Mucosa of rectum (tissue), 2 donors: Measurements from ENCODE around the gene CIAO3.
"Not testable (repeated sequence)": the region's sequence is repeated elsewhere in the genome, so short reads cannot be mapped to it uniquely, and the experiment has no call there.

Experiments used
- H3K27ac ChIP-seq, 2 donors: one replicate each; pipeline ENCODE4 v1.7.0; 2013; ENCODE audit warnings: inconsistent platforms in 2 of 2, low read depth in 2 of 2, low read length in 2 of 2
- H3K27me3 ChIP-seq, 2 donors: one replicate each; pipeline ENCODE4 v1.7.0; 2013; ENCODE audit warnings: low read length in 2 of 2; ENCODE audit not compliant: control insufficient read depth in 2 of 2, insufficient read depth in 2 of 2
- H3K36me3 ChIP-seq, 2 donors: one replicate each; pipeline ENCODE4 v1.7.0; 2013; ENCODE audit warnings: low read length in 2 of 2; ENCODE audit not compliant: control insufficient read depth in 2 of 2, insufficient read depth in 2 of 2
- H3K4me1 ChIP-seq, 2 donors: one replicate each; pipeline ENCODE4 v1.7.0; 2013; ENCODE audit warnings: low read length in 2 of 2, mild to moderate bottlenecking in 1 of 2; ENCODE audit not compliant: control insufficient read depth in 2 of 2, insufficient read depth in 2 of 2
- H3K4me3 ChIP-seq, 2 donors: one replicate each; pipeline ENCODE4 v1.7.0; 2013; ENCODE audit warnings: low read length in 2 of 2
- H3K9ac ChIP-seq, 2 donors: one replicate each; pipeline ENCODE4 v1.7.0; 2013; ENCODE audit warnings: low read length in 2 of 2, low read depth in 1 of 2, mild to moderate bottlenecking in 1 of 2
- H3K9me3 ChIP-seq, 2 donors: one replicate each; pipeline ENCODE4 v1.7.0; 2013; ENCODE audit warnings: low read length in 2 of 2; ENCODE audit not compliant: control insufficient read depth in 2 of 2
- donor health status: healthy.
- donor health status: Normal muscosa, but diverticular disease.

CIAO3 gene

DNA sequence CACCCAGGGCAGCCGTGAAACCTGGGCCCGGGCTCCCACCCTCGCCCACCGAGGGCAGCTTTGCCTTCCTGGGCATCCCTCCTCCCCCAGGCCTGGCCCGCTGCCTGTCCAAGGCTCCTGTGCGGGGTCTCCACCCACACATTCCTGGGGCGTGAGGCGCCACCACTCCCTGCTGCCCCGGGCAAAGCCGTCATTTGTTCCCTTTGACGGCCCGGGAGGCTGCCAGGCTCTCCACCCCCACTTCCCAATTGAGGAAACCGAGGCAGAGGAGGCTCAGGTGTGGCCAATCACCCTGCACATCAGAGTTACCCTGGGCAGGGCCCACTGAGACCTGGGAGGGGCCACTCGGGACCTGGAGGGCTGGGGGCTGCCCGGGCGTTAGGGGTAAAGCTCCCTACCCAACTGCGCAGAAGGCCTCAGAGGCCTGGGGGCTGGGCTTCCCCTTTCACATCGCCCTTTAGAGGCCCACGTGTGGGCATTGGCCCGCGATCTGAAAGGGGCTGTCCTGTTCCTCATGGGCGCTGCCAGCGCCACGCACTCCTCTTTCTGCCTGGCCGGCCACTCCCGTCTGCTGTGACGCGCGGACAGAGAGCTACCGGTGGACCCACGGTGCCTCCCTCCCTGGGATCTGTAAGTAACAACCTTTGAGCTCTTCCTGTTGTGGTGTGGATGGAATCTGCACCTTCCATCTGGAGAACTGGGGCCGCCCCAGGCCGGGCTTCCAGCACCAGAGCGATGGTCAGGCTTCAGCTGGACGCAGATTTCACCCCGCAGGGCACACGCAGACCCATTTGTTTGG is 19.9 kb upstream of the CIAO3 start, which contains the start of gene MSLN:
TSS of gene MSLN (plus strand) at position 190 of the 799 bp plus-strand sequence. CDS start 1,947 bp downstream, outside the sequence.
- peaks cover 4 to 12% of the 10 kb centered on the region in 2 donors for H3K27me3 ChIP-seq
- H3K9ac ChIP-seq = no peak within 1 kb of the TSS
- no peaks in the 10 kb centered on the region for H3K9me3 ChIP-seq
- H3K36me3 ChIP-seq = no peaks in the 10 kb centered on the region
- H3K4me1 ChIP-seq = no peaks in the 10 kb centered on the region
- H3K4me3 ChIP-seq = no peak within 1 kb of the TSS
- no peak within 1 kb of the TSS for H3K27ac ChIP-seq

DNA sequence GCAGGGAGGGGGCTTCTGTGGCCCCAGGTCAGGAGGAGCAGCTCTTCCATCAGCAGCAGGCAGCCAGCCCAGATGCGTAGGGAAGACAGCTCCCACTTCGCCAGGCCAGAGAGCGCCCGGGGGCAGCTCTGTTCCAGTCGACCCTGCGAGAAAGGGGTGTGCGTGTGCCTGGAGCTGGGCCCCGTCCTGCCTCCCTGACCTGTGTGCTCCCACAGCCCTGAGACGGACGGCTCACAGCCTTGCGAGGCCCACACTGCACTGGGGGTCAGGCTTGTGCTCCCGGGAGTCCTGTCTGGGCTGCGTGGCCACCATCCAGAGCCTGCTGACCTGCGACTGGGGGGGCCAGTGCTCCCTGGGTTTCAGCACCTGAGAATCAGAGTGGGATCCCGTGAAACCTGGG is 19.3 kb upstream of the CIAO3 start:
- no peak overlapping the region for H3K27ac ChIP-seq

DNA sequence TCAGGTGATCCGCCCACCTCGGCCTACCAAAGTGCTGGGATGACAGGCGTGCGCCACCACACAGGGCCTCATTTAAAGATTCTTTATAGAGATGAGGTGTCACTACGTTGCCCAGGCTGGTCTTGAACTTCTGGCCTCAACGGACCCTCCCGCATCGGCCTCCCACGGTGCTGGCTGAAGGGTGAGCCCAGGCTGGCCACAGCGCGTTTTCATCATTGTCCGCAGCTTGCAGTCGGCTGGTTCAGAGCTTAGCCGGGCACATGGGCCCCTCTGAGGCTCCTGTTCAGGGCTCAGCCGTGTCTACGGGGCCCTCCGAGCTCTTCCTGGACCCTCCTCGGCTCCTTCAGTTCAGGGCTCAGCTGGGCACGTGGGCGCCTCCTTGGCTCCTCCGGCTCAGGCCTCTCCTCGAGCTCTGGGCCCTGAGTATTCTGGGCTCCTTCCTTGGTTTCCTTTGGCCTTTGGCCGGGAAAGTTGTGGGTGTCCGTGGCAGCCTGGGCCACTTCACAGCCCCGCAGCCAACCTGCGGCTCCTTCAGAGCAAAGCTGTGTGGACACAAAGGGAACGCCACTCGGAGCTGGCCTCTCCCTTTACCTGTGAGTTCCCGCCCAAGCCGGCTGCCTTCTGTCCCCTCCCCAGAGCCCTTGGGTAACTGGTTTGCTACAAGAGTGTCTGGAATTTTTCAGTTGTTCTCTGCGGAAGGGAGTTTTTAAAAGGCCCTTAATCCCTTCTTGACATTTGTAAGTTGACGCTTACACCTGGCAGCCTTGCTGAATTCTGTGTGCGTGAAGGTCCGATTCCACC is 18.5 kb upstream of the CIAO3 start:
- Histone ChIP-seq H3K4me3 (no peak overlapping the region), H3K9me3 (no peaks in the 10 kb centered on the region), H3K36me3 (no peaks in the 10 kb centered on the region), H3K27me3 (peaks cover 6 to 12% of the 10 kb centered on the region in 2 donors), H3K27ac (no peak overlapping the region), H3K4me1 (no peaks in the 10 kb centered on the region), H3K9ac (no peak overlapping the region)

More for the DNA sequence above, 19.3 kb upstream of the CIAO3 start:
- H3K9ac ChIP-seq = no peak overlapping the region
- no peaks in the 10 kb centered on the region for H3K9me3 ChIP-seq
- H3K27me3 ChIP-seq = peaks cover 4 to 12% of the 10 kb centered on the region in 2 donors
- H3K36me3 ChIP-seq = no peaks in the 10 kb centered on the region
- H3K4me3 ChIP-seq = no peak overlapping the region
- H3K4me1 ChIP-seq = no peaks in the 10 kb centered on the region

DNA sequence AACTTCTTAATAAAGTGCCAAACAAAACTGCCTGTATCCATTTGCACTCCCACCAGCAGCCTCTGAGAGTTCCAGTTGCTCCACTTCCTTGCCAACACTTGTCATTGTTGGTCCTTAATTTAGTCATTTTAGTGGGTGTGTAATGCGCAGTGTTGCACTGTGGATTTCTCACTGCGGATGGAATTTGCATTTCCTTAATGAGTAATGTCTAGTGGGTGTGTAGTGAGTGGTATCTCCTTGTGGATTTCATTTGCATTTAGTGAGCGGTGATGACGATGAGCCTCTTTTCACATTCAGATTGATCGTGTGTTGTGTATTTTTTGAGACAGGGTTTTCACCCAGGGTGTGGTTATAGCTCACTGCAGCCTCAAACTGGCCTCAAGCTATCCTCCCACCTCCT is 15.6 kb upstream of the CIAO3 start:
- Histone ChIP-seq H3K4me3 (no peak overlapping the region), H3K27ac (no peak overlapping the region), H3K4me1 (no peaks in the 10 kb centered on the region), H3K9me3 (no peaks in the 10 kb centered on the region), H3K27me3 (peaks cover 15 to 16% of the 10 kb centered on the region in 2 donors), H3K36me3 (no peaks in the 10 kb centered on the region), H3K9ac (no peak overlapping the region)

DNA sequence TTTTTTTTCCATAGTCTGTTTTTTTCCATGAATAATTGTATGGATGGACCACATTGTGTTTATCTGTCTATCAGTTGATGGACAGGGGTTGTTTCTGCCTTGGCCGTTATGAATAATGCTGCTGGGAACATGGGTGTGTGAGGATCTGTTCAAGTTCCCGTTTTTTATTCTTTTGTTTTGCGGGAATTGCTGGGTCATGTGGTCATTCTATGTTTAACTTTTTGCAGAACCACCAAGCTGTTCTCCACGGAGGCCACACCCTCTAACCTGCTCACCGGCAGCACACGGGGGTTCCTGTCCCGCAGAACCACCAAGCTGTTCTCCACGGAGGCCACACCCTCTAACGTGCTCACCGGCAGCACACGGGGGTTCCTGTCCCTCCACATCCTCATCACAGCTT is 13.9 kb upstream of the CIAO3 start:
- Histone ChIP-seq H3K27ac (no peak overlapping the region), H3K4me3 (no peak overlapping the region), H3K4me1 (no peaks in the 10 kb centered on the region), H3K27me3 (peaks cover 10 to 16% of the 10 kb centered on the region in 2 donors), H3K36me3 (no peaks in the 10 kb centered on the region), H3K9me3 (no peaks in the 10 kb centered on the region), H3K9ac (no peak overlapping the region)

DNA sequence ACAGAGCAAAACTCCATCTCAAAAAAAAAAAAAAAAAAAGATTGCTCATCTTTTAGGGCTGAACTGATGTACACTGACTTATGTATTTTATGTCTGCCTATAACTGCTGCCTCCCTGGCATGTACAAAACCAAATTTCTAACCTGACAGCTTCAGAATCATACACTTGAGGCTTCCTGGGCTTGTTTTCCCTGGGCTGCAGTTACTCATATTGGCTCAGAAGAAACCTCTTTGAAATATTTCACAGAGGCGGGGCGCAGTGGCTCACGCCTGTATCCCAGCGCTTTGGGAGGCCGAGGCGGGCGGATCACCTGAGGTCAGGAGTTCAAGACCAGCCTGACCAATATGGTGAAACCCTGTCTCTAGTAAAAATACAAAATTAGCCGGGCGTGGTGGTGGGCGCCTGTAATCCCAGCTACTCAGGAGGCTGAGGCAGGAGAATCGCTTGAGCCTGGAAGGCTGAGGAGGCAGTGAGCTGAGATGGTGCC is 13.4 kb upstream of the CIAO3 start:
- H3K9me3 ChIP-seq, H3K27ac ChIP-seq, H3K9ac ChIP-seq, H3K36me3 ChIP-seq, H3K4me1 ChIP-seq, H3K4me3 ChIP-seq: not testable (repeated sequence)
- peaks cover 10 to 16% of the 10 kb centered on the region in 2 donors for H3K27me3 ChIP-seq

DNA sequence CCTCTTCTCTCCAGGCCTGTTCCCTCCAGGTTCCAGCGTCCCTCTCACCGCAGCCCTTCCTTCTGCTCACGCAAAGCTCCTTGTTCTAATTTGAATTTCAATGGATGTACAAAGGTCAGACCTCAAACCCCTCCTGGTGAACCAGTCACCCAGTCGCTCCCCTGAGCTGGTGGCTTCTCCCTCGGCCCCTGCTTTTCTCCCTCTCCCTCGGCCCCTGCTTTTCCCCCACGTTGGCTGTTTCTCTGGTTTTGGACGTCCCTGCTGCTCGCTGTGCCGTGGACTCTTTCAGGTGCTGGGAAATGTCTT is 11.2 kb upstream of the CIAO3 start:
- Histone ChIP-seq H3K9ac (no peak overlapping the region), H3K27ac (no peak overlapping the region), H3K4me3 (no peak overlapping the region), H3K4me1 (no peaks in the 10 kb centered on the region), H3K36me3 (no peaks in the 10 kb centered on the region), H3K9me3 (no peaks in the 10 kb centered on the region), H3K27me3 (peaks cover 10 to 16% of the 10 kb centered on the region in 2 donors)

DNA sequence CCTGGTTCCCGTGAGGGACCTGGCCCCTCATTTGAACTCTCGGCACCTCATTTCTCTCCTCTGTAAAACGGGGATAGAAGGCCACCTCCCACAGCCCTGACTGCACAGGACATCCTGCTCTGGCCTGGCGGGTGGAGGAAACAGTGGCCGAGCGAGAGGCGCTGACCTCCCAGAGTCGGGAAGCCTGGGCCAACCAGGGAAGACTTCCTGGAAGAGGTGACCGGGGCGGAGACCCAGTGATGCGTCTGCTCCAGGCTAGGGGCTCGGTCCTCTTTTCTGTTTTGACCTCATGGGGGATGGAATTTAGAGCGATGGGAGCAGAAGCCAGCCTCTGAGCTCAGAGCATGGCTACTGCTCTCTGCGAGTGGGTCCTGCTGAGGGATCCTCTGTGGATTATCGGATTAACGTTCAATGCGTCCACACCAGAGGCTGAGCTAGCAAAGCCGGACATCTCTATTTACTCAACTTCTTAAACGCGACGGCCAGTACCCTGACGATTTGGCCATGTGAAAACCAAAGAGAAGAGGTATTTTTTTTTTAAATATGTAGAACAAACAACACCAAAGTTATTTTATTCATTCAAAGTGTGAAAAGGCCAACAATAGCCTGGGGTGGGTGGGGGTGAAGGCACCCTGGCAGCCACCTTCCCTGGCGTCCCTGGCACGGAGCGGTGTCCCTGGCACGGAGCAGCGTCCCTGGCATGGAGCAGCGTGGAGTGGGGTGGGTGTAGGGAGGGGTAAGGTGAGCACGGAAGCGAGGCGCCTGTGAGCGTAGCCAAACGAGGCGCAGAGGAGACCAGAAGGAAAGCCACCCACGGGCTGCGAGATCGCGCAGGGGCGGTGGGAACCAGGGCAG is 10.6 kb upstream of the CIAO3 start:
- Histone ChIP-seq H3K27ac (no peak overlapping the region), H3K9me3 (no peaks in the 10 kb centered on the region), H3K4me3 (no peak overlapping the region), H3K4me1 (no peaks in the 10 kb centered on the region), H3K27me3 (peaks cover 10 to 13% of the 10 kb centered on the region in 2 donors), H3K36me3 (no peaks in the 10 kb centered on the region), H3K9ac (no peak overlapping the region)

DNA sequence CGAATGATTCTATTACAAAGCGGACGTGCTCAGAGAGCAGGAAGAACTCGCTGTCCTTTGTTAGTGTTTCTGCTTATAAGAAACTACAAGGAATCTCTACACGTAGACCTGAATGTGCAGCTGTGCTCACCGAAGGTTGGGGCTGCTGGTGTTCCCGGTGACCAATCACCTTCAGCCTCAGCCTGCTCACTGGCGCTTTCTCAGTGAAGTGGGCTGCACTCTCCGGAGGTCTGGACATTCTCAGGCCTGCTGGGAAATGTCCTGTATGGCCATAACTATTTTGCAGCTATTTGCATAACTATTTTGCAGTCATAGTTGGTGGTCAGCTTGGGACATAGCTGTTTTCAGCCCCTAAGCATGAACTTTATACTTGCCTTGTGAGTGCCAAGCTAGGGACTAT is 9.7 kb upstream of the CIAO3 start:
- H3K9ac ChIP-seq = no peak overlapping the region
- no peak overlapping the region for H3K27ac ChIP-seq
- no peaks in the 10 kb centered on the region for H3K36me3 ChIP-seq
- no peak overlapping the region for H3K4me3 ChIP-seq
- H3K27me3 ChIP-seq = peaks cover 10 to 12% of the 10 kb centered on the region in 2 donors
- no peaks in the 10 kb centered on the region for H3K4me1 ChIP-seq
- no peaks in the 10 kb centered on the region for H3K9me3 ChIP-seq
